Stimulated activated CD8-positive, alpha-beta memory T cell treated with anti-CD3 and anti-CD28 coated beads, Interleukin-4, amount 100 ng/mL, for 24 hours (primary cell): ENCODE data around the gene PCBP4.

Source experiments
- DNase-seq: peaks from one replicate; pipeline ENCODE4 v3.0.0-alpha.2; 2020; ENCODE audit warnings: low read depth

Gene PCBP4

DNA sequence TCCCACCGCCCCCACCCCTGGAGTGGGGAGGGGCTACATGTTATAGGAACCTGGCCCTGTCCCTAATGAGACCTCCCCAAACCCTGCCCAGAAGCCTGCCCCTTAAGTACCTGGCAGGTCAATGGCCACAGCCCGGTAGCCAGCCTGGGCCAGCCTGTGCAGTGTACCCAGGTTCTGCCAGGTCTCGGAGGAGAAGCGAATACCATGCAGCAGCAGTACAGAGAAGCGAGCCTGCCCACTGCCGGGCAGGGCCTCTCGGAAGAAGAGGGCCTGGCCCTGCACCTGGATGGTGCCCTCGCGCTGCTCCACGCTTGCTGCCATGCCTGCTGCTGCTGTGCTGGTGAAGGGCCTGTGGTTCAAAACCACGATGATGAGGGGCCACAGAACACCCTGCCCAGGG, 4.1 kb upstream of the PCBP4 start:
- no peak for DNase-seq

DNA sequence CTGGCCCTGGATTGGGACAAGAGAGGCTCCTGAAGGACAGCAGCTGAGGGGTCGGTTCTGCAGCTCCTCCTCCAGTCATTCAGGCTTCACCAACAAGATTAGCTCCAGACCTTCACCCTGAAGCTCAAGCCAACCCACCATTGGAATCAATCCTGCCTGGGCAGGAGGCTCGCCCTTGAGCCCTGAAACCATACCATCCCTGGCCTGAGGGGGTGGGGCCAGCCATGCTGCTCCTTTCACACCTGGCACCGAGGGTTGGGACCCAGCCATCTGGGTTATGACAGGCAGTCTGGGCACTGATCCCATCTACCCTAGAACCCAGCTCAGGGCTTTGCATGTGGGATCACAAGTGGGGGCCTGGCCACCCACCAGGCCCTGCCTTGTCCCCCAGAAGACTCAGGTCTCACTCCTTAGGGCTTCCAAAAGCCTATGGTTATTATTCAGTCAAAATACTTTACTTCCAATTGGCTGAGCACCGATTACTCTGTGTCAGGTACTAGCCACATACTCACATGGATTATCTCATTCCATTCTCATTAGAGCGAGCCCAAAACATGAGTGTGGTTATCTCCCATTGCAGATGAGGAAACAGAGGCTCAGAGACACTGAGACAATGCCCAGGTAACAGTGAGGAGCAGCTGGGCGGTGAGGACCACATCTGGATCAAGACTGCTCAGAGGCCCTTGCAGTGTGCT, 3.5 kb upstream of the PCBP4 start:
- DNase-seq: no peak

DNA sequence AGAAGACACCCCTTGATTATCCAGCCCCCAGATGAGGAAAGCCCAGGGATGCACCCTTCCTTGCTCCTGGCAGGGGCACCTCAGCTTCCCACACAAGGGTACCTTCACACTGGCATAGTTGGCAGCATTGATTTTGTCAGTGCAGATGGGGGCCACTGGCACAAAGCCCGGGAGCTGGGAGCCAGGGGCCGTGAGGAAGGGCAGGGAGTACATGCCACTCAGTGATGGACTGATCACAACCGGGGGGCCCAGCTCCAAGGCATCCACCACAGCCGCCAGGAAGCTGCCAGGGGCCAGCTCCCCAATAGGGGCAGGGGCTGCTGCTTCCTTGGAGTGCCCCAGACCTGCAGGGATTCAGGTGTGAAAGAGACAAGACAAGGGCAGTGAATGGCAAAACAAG, 2.6 kb upstream of the PCBP4 start:
- no peak for DNase-seq

DNA sequence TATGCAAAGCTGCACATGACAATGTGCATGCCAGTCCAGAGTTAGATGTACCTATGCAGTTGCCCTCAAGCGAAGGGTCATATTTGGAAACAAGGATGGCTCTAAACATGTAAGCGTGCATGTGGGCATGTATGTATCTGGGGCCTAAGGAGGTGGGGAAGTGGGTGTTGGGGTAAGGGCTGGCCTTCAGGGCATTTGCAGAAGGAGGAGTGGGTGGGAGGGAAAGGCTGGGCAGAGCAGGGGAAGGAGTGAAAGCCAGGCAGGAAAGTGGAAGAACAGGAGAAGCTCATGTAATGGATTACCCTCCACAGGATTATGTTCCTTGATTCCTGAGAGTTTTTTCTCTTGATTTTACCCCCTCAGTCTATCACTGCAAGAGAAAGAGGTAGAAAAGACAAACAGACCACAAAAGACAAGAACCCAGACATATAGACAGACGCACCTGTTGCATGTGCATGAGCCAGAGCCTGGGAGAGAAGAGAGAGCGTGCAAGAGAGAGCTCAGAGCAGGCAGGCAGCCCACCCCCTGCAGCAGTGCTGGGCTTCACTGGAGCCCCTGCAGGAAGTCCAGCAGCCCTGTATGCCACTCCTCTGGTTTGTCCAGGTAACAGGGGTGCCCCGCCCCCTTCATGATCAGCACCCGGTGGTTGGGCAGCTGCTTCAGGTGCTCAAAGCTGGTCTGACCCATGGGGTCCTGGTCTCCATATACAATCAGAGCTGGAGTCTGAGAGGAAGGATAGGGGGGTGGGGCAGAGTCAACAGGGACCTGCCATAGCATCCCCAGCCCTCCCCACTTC, 1.8 kb upstream of the PCBP4 start:
- no peak for DNase-seq

DNA sequence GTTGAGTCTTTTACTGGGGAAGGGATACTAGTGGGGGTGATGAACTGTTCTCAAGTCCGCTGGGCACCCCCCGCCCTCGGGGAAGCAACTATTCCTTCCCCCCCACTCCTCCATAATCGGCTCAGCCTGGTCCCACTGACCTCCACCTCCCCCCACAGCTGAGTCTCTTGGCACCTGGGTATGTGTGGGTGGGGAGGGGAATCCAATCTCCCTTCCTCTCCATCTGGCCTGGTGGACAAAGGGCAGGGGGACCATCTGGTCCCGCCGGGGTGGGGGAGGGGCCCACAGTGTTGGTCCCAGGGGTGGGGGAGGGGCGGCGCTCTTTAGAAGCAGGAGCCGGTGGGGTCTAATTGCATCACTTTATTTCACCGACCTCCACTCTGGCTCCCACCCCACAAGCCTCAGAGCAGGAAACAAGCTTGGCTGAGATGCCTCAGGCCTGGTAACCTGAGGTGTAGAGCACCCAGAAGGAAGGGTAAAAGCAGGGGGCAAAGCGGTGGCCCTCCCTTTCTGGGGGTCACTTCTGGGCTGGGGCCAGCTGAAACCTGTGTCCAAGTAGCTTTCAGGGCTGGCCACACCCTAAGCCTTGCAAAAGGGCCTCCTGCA, 1.0 kb upstream of the PCBP4 start:
- no peak for DNase-seq

DNA sequence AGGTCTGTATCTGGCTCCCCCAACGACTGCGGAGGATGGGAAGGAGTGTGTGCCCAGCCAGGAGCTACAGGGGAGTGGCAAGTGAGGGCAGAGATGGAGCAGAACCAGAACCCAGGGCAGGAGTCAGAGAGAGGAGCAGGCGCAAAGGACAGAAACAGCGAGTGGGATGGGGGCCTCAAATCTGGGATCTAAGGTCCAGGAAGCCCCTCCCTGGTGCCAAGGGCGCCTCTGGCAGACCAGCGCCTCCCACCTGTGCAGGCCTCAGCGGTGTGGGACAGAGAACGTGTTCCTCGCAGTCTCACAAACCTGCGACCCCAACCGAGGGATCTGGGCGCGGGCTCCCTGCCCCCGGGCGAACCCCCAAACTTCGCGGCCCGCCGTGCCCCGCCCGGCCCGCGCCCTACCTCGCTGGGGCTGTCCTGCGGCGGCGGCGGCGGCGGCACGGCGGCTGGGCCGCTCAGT, 301 bp downstream of the PCBP4 start:
- no peak for DNase-seq

DNA sequence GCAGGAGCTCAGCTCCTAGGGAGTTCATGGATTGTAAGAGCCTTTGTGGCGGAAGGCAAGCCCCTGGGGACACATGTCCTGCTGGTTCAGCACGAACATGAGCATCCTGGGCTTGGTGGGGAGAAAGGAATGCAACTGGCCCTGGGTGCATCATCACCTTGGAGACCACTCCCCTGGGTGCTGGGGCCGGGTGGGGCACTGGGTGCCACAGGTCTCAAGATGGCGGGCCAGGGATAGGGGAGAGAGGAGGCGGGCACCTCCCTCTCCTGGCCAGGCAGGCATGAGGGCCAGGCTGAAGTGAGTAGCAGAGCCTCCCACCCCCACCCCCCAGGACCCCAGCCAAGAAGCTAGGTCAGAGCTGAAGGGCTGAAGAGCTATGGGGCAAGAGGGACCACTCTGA, 768 bp downstream of the PCBP4 start:
- no peak for DNase-seq

DNA sequence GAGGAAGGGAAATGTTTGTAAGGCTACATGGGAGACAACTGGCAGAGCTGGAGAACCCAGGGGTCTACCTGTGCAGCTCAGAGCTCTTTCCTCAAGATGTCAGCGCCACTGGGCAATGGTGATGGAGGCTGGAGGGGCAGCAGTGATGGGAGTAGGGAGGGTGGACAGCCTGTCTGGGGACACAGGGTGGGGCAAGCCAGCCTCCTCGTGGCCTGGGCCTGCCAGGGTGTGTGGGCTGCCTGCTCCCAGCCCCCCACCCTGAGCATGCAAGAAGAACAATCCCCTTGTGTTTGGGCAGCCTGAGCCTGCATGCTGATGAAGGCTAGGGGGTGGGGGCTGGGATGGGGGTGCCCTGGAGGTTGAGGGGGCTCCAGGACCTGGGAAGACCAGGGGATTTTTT, 1.2 kb downstream of the PCBP4 start:
- no peak for DNase-seq

DNA sequence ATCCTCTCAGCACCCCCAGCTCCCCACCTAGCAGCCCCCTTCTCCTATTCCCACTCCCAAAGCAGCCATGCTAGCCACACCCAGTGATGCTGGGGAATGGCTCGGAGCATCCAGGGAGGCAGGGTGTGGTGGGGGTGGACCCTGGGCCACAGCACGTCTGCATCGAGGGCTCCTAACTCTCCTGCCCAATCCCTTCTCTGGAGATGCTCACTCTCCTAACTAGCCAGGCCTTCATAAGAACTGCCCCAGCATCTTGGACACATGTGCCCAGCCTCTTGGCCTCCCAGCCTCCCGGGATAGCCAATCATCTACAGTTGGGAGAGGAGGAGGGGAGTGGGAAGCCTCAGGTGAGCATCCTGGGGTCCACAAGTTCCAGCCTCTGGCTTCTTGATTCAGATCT, 2.7 kb downstream of the PCBP4 start:
- DNase-seq: no peak

DNA sequence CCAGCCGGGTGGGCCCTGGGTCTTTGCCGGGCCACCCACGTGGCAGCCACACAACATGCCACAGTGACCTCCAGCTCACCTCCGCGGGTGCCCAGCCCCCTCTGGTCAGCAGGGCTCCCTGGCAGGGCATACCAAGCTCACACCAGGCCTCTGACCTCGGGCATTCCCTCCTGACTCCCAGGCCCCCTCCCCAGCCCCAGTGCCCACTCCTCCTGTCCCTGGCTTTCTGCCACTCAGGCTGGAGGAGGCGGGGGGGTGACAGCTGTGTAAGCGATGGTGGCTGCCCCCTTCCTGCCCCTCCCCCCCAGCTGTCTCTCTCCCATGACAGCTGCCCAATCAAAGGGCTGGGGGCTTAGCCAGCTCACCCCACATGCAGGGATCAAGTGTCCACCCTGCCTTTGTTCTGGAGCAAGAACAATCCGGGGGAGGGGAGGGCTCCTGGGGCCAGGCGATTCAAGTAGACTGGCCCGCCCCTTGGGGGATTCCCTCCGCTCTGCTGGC, 3.3 kb downstream of the PCBP4 start:
- DNase-seq: no peak

DNA sequence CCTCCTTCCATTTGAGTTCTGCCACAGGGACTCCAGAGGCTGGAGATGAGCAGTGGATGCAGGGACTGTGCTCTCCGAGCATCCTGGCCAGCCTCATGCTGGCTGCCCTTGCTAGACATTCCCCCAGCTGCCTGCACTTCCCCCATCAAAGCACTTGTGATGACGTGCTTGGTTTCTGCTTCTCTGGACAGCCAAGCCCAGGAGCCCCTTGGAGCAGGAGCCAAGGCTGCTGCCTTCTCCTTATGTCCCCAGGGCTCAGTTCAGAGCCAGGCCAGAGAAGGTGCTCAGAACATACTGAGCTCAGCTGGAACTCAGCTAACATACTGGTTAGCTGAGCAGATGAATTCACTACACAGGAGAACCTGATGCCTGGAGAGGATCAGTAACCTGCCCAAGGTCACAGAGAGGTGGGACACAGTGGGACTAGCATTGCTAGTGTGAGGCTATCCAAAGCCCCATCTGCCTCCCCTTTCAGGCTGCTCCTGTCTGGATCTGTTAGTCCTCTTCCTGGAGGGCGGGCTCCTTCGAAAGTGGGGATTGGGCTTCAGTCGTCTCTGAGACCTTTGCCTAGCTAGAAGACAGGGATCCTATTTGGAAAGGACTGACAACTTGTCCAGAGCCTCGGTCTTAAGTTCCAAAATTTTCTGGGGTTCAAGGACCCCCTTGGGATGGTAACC, 4.3 kb downstream of the PCBP4 start:
- no peak for DNase-seq

DNA sequence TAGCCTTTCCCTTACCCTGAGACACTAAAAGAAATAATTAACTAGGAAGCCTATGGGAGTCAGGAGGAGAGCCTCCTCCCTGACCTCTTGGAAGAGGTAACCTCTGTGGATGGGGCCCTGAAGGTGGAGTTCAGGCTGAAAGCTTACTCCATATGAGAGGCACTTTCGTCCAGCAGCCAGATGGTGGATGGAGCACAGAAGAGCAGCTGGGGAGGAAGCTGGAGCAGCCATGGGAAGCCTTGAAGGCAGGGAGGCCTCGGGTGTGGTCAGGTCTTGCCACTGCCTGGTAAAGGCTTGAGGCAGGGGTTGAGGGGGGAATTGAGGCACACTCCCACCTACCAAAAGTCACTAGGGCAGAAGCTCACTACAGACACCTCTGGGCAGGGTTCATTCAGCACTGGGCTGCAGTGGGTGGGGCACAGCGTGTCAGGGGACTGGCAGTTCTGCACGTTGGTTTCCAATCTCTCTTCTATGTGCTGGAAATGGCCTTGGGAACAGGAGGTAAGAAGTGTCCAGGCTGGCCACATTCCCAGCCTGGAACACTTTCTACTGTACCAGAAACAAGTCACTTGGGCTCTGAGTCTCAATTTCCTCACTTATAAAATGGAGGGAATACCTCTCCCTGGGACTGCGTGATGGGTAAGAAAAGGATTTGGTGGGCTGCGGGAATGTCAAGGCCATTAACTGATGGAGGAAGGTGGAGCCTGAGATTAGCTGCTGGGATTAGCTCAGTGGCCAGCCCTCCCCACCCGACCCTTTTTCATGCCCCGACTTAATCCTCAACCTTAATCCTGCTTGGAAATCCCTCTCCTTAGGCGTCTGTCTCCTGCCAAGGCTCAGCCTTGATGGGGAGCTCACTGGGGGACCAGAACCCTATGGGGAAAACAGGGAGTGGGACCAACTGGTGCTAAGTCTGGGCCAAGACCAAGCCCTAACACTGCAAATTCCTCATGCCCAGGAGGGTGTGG, 5.4 kb downstream of the PCBP4 start:
- no peak for DNase-seq

DNA sequence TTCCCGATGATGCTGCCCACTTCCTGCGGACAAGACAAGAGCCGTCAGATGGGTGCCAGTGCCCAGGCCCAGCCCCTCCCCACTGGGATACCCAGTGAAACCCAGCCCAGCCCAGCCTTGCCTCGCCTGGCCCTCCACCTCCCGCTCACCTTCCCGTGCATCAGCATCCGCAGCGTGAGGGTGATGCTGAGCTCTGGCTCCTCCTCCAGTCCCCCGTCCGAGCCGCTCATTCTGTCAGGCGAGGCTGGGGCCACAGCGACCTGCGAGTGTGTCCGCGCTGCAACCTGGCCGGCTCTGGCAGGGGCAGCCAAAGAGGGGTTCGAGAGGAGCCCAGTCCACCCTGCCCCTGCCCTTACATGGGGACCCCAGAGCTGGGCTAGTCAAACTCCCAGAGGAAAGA, 6.2 kb downstream of the PCBP4 start:
- no peak for DNase-seq

DNA sequence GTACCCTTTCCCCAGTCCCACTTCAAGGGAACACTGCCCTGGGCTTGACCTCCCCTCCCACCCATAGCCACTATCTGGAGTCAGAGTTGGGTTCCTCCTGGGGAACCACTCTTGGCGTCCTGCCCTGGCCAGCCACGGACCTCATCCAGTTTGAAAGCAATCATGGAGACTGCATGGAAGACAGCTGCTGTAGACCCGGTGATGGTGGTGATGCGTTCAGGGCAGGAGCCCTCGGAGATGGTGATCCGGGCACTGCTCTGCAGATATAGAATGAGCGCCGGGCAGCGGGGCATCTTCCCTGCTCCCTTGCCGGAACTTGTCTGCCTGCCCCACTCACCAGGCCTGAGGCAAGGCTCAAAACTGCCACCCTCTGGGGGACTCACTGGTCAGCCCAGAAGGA, 6.9 kb downstream of the PCBP4 start:
- no peak for DNase-seq

DNA sequence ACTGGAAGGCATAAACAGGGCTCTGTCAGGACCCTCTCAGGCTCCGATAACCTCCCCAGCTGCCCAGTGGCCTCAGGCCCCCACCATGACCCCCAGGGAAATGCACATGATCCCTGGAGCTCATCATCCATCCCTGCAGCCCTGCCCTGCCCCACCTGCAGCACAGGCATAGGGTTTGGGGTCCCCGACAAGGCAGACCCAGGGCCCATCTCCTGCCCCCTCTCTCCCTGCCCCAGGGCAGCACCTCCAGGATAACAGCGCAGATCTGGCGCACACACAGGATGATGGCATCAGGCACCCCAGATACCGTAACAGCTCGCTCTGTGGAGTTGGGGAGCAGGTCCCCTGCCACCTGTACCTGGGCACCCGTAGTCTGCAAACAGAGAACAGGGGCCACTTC, 7.6 kb downstream of the PCBP4 start:
- no peak for DNase-seq

DNA sequence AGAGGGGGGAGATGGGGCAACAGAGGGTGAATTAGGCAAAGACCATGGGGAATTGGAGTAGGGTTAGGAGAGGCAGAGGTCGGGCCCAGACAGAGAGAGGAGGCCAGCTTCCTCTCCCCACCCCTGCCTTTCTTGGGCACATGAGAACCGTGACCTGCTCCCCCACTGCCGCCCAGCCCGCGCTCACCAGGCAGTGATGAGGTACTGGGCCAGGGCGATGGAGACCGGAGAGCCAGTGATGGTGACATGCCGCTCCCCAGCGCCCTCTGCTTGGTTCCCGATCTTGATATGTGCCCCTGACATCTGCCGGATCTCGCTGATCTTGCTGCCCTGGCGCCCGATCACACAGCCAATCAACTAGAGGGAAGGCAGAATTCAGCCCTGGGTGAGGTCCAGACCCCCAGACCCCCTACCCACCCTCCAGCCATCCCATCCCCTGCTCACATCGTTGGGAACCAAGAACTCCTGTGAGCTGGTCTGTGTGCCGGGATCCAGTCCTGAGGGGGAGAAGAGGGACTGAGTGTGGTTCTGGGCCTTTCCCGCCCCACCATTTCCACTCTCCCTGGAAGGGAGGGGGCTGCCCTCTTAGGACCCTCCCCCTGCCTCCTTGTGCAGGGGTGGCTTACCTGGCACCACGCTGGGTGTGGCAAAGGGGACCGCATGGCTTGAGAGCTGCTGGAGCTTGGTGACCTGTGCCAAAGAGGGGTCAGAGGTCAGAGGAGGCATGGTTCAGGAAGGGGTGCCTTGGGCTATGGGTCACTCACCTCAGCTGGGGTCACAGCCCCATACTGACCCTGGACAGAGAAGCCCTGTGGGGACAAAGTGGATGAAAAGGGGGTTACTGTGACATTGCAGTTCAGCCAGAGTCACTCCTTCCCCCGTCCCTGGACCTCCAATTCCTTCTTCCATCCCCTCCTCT, 8.4 kb downstream of the PCBP4 start:
- DNase-seq: no peak

DNA sequence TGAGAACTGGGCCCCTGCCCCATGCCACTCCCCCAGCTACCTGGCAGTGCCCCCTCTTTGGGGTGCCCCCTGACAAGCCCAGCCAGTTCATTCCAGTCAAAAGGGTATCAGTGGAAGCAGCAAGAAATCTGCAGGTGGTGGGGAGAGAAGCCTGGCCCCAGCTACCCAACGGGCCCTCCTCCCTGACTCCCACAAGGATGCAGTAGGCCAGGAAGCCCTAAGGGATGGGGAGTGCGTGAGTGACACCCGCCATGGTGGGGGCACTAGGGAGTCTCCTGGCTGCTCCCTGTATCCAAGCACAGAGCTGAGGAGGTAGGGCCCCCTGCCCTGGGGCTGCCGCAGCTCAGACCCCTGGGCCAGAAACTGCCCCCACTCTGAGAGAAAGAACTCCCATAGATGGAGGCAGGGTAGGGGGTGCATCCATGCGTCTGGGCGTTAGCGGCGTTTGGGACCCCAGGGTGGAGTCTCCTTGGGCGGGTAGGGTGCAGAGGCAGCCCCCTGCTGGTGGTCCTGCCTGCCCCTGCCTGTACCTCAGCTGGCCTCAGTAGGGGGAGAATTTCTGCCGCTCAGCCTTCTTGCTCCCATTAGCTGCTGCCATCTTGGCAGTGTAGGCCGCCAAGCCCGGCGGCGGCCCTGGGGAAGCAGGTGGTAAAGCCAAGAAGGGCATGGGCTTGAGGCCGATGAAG, 9.6 kb downstream of the PCBP4 start:
- DNase-seq: no peak

DNA sequence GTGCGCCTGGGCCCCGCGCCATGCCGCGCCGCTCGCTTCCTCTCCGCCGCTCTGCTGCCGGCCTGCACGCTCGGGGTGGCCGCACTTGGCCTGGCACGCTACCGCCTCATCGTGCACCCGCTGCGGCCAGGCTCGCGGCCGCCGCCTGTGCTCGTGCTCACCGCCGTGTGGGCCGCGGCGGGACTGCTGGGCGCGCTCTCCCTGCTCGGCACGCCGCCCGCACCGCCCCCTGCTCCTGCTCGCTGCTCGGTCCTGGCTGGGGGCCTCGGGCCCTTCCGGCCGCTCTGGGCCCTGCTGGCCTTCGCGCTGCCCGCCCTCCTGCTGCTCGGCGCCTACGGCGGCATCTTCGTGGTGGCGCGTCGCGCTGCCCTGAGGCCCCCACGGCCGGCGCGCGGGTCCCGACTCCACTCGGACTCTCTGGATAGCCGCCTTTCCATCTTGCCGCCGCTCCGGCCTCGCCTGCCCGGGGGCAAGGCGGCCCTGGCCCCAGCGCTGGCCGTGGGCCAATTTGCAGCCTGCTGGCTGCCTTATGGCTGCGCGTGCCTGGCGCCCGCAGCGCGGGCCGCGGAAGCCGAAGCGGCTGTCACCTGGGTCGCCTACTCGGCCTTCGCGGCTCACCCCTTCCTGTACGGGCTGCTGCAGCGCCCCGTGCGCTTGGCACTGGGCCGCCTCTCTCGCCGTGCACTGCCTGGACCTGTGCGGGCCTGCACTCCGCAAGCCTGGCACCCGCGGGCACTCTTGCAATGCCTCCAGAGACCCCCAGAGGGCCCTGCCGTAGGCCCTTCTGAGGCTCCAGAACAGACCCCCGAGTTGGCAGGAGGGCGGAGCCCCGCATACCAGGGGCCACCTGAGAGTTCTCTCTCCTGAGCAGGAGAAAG, 11.1 kb downstream of the PCBP4 start:
- DNase-seq: no peak
